Measurements from ENCODE around the gene MINDY3. TPM values are rescaled to one million over a fixed set of nuclear protein-coding genes. Genes with fewer than 3 reads are reported as not detected.
"Not testable (repeated sequence)": the region's sequence is repeated elsewhere in the genome, so short reads cannot be mapped to it uniquely, and the experiment has no call there.

MINDY3 gene
- 10 to 100 TPM; 14.4 to 15.9 TPM for total RNA-seq

- H3K9me3 Mint-ChIP-seq = peaks cover 3 to 5% of the 10 kb centered on the region in 2 donors
- ATAC-seq (peak; percentile 94 to 98), DNase-seq (ENCODE audit: low spot score in 2 of 2) (peak; percentile 67 to 80)
- H3K27ac Mint-ChIP-seq = peak within 1 kb of the TSS; percentile 94 to 97
- H3K36me3 Mint-ChIP-seq = peaks cover 15 to 24% of the 10 kb centered on the region in 2 donors
These were observed at the start of gene MINDY3 for GRCh38 chr10:15859906-15860691. TSS of gene MINDY3 (minus strand) at chr10:15860507. CDS start at chr10:15860299, 208 bp downstream.

GRCh38 chr10:15901889-15902288 is 41.6 kb upstream of the MINDY3 start:
- ATAC-seq (no peak), DNase-seq (ENCODE audit: low spot score in 2 of 2) (no peak)
- Mint-ChIP-seq H3K9me3 (no peaks in the 10 kb centered on the region), H3K36me3 (no peaks in the 10 kb centered on the region), H3K27ac (no peak overlapping the region)

GRCh38 chr10:15898046-15898445 is 37.7 kb upstream of the MINDY3 start:
- Mint-ChIP-seq H3K27ac (no peak overlapping the region), H3K36me3 (no peaks in the 10 kb centered on the region), H3K9me3 (no peaks in the 10 kb centered on the region)
- DNase-seq (ENCODE audit: low spot score in 2 of 2) = no peak
- no peak for ATAC-seq

GRCh38 chr10:15897287-15897686 is 37.0 kb upstream of the MINDY3 start:
- H3K27ac Mint-ChIP-seq = no peak overlapping the region
- ATAC-seq = no peak
- no peaks in the 10 kb centered on the region for H3K9me3 Mint-ChIP-seq
- H3K36me3 Mint-ChIP-seq = no peaks in the 10 kb centered on the region
- no peak for DNase-seq (ENCODE audit: low spot score in 2 of 2)

- no peaks in the 10 kb centered on the region for H3K36me3 Mint-ChIP-seq
- no peak for DNase-seq (ENCODE audit: low spot score in 2 of 2)
These were observed 36.3 kb upstream of the MINDY3 start for GRCh38 chr10:15896654-15897053.

GRCh38 chr10:15884447-15884846 is 24.1 kb upstream of the MINDY3 start:
- H3K36me3 Mint-ChIP-seq = no peaks in the 10 kb centered on the region
- peak overlapping the region in 1 of 2 donors; percentile 60 for H3K27ac Mint-ChIP-seq
- DNase-seq (ENCODE audit: low spot score in 2 of 2) = no peak
- H3K9me3 Mint-ChIP-seq = no peaks in the 10 kb centered on the region
- ATAC-seq = no peak

More at GRCh38 chr10:15896654-15897053, 36.3 kb upstream of the MINDY3 start:
- Mint-ChIP-seq H3K9me3 (no peaks in the 10 kb centered on the region), H3K27ac (no peak overlapping the region)
- no peak for ATAC-seq

GRCh38 chr10:15881542-15881941 is 21.2 kb upstream of the MINDY3 start:
- no peaks in the 10 kb centered on the region for H3K9me3 Mint-ChIP-seq
- no peak overlapping the region for H3K27ac Mint-ChIP-seq
- H3K36me3 Mint-ChIP-seq = no peaks in the 10 kb centered on the region
- DNase-seq (ENCODE audit: low spot score in 2 of 2) (no peak), ATAC-seq (no peak)

GRCh38 chr10:15879663-15880062 is 19.4 kb upstream of the MINDY3 start:
- no peak for DNase-seq (ENCODE audit: low spot score in 2 of 2)
- Mint-ChIP-seq H3K36me3 (no peaks in the 10 kb centered on the region), H3K9me3 (no peaks in the 10 kb centered on the region), H3K27ac (no peak overlapping the region)
- peak in 1 of 2 donors; percentile 71 for ATAC-seq

- Mint-ChIP-seq H3K36me3 (peaks cover 0 to 4% of the 10 kb centered on the region in 2 donors), H3K27ac (no peak overlapping the region), H3K9me3 (peaks cover 0 to 3% of the 10 kb centered on the region in 2 donors)
- DNase-seq (ENCODE audit: low spot score in 2 of 2) = no peak
- ATAC-seq = no peak
These were observed 18.8 kb upstream of the MINDY3 start for GRCh38 chr10:15879058-15879457.

- DNase-seq (ENCODE audit: low spot score in 2 of 2) (no peak), ATAC-seq (no peak)
- no peak overlapping the region for H3K27ac Mint-ChIP-seq
- peaks cover 0 to 11% of the 10 kb centered on the region in 2 donors for H3K36me3 Mint-ChIP-seq
- peaks cover 0 to 5% of the 10 kb centered on the region in 2 donors for H3K9me3 Mint-ChIP-seq
These were observed 17.7 kb upstream of the MINDY3 start for GRCh38 chr10:15877836-15878576.

GRCh38 chr10:15876274-15876673 is 16.0 kb upstream of the MINDY3 start:
- H3K36me3 Mint-ChIP-seq = peaks cover 0 to 13% of the 10 kb centered on the region in 2 donors
- not testable (repeated sequence) for H3K9me3 Mint-ChIP-seq; ATAC-seq; DNase-seq (ENCODE audit: low spot score in 2 of 2); H3K27ac Mint-ChIP-seq

- not testable (repeated sequence) for ATAC-seq; DNase-seq (ENCODE audit: low spot score in 2 of 2); H3K9me3 Mint-ChIP-seq; H3K27ac Mint-ChIP-seq
- peaks cover 0 to 13% of the 10 kb centered on the region in 2 donors for H3K36me3 Mint-ChIP-seq
These were observed 12.3 kb upstream of the MINDY3 start for GRCh38 chr10:15872645-15873044.

- Mint-ChIP-seq H3K27ac (no peak overlapping the region), H3K36me3 (peaks cover 0 to 13% of the 10 kb centered on the region in 2 donors), H3K9me3 (peaks cover 0 to 5% of the 10 kb centered on the region in 2 donors)
- ATAC-seq (no peak), DNase-seq (ENCODE audit: low spot score in 2 of 2) (no peak)
These were observed 11.5 kb upstream of the MINDY3 start for GRCh38 chr10:15871823-15872222.

- H3K36me3 Mint-ChIP-seq = peaks cover 0 to 18% of the 10 kb centered on the region in 2 donors
- peaks cover 0 to 5% of the 10 kb centered on the region in 2 donors for H3K9me3 Mint-ChIP-seq
- ATAC-seq (no peak), DNase-seq (ENCODE audit: low spot score in 2 of 2) (no peak)
- no peak overlapping the region for H3K27ac Mint-ChIP-seq
These were observed 9.6 kb upstream of the MINDY3 start for GRCh38 chr10:15869935-15870334.

GRCh38 chr10:15868006-15868405 is 7.7 kb upstream of the MINDY3 start:
- ATAC-seq = no peak
- DNase-seq (ENCODE audit: low spot score in 2 of 2) = no peak
- Mint-ChIP-seq H3K9me3 (no peaks in the 10 kb centered on the region), H3K36me3 (peaks cover 0 to 7% of the 10 kb centered on the region in 2 donors), H3K27ac (no peak overlapping the region)

- Mint-ChIP-seq H3K27ac (no peak overlapping the region), H3K9me3 (peaks cover 3 to 5% of the 10 kb centered on the region in 2 donors), H3K36me3 (peaks cover 10% of the 10 kb centered on the region in 2 donors)
- DNase-seq (ENCODE audit: low spot score in 2 of 2) (no peak), ATAC-seq (no peak)
These were observed 5.0 kb upstream of the MINDY3 start for GRCh38 chr10:15865304-15865703.

- H3K36me3 Mint-ChIP-seq = peaks cover 19% of the 10 kb centered on the region in 2 donors
- DNase-seq (ENCODE audit: low spot score in 2 of 2) = no peak
- no peak overlapping the region for H3K27ac Mint-ChIP-seq
- no peak for ATAC-seq
- H3K9me3 Mint-ChIP-seq = peaks cover 3 to 5% of the 10 kb centered on the region in 2 donors
These were observed 4.1 kb upstream of the MINDY3 start for GRCh38 chr10:15864419-15864818.

Measured in activated naive CD4-positive, alpha-beta T cell treated with anti-CD3 and anti-CD28 coated beads, Interleukin-2, amount 50 U/mL, for 72 hours (primary cell).